Colonic mucosa (tissue), 4 donors: ENCODE results near the gene CILP2. TPM values are rescaled to one million over a fixed set of nuclear protein-coding genes. Genes with fewer than 3 reads are reported as not detected.

Source experiments
- DNase-seq: peaks from one replicate; pipeline ENCODE4 v3.0.0-alpha.2; 2020
- H3K27ac ChIP-seq: fragments of 200-600 bp; one replicate; pipeline ENCODE4 v1.8.0; 2021
- H3K27me3 ChIP-seq: fragments of 200-600 bp; one replicate; pipeline ENCODE4 v1.8.0; 2021
- H3K36me3 ChIP-seq: fragments of 200-600 bp; one replicate; pipeline ENCODE4 v1.8.0; 2021
- H3K4me1 ChIP-seq: fragments of 200-600 bp; one replicate; pipeline ENCODE4 v1.8.0; 2021; ENCODE audit warnings: mild to moderate bottlenecking
- H3K4me3 ChIP-seq: fragments of 200-600 bp; one replicate; pipeline ENCODE4 v1.8.0; 2021
- H3K9ac ChIP-seq, 2 donors: one replicate each; pipeline ENCODE4 v1.7.0; 2013; ENCODE audit warnings: control low read depth in 2 of 2, low read depth in 2 of 2, low read length in 2 of 2
- H3K9me3 ChIP-seq: fragments of 200-600 bp; one replicate; pipeline ENCODE4 v1.8.0; 2021
- CTCF ChIP-seq: fragments of 200-600 bp; IDR thresholded peaks from one replicate; pipeline ENCODE4 v1.8.0; 2022; ENCODE audit warnings: antibody characterized with exemption, mild to moderate bottlenecking
- intact Hi-C: fragments of 100-400 bp; cut with DNase I; formaldehyde crosslinking; loops from one replicate; pipeline ENCODE4 v1.14.1; 2022
- total RNA-seq, 2 donors: library from RNA; stranded (reverse); fragmentation: NEBNext Ultra II Directional in 1 of 2; extraction: Animal tissue kit (Norgen Biotek cat#: 25700) in 1 of 2; gene quantifications; one replicate each; pipeline ENCODE4 v1.2.1, GENCODE V29; 2021
- donor health status: healthy.
- donor health status: DM: no; HTN: no; CAD: no.
- donor health status: DM: no; HTN: no; CAD: no.

CILP2 gene
- total RNA-seq, 2 donors from 2014 or later = 0.05 to 0.35 TPM

- intact Hi-C loops = no loop called here
Observed at GRCh38 chr19:19515642-19516519, 22.2 kb upstream of the CILP2 start, which contains the start of gene NDUFA13. TSS of gene NDUFA13 (plus strand) at chr19:19516225. CDS start at chr19:19516239, 14 bp downstream.

GRCh38 chr19:19517235-19517619 lies 20.8 kb upstream of the CILP2 start:
- Histone ChIP-seq H3K4me1 (peaks cover 8% of the 10 kb centered on the region), H3K4me3 (peak overlapping the region; percentile 65), H3K36me3 (no peaks in the 10 kb centered on the region), H3K9ac (no peak overlapping the region), H3K9me3 (no peaks in the 10 kb centered on the region), H3K27me3 (no peaks in the 10 kb centered on the region), H3K27ac (no peak overlapping the region)
- DNase-seq = no peak
- TF ChIP-seq CTCF = no peak
- intact Hi-C loops = no loop called here

More at GRCh38 chr19:19515642-19516519, 22.2 kb upstream of the CILP2 start, which contains the start of gene NDUFA13:
- no peaks in the 10 kb centered on the region for H3K27me3 ChIP-seq
- DNase-seq = peak; percentile 96
- H3K9me3 ChIP-seq = no peaks in the 10 kb centered on the region
- peak within 1 kb of the TSS; percentile 75 for H3K27ac ChIP-seq
- TF ChIP-seq CTCF = no peak
- peak within 1 kb of the TSS; percentile 76 to 92 for H3K9ac ChIP-seq
- H3K4me1 ChIP-seq = peaks cover 8% of the 10 kb centered on the region
- H3K36me3 ChIP-seq = no peaks in the 10 kb centered on the region
- peak within 1 kb of the TSS; percentile 65 for H3K4me3 ChIP-seq

GRCh38 chr19:19520989-19521388 lies 17.1 kb upstream of the CILP2 start:
- Histone ChIP-seq H3K4me3 (no peak overlapping the region), H3K36me3 (no peaks in the 10 kb centered on the region), H3K9me3 (no peaks in the 10 kb centered on the region), H3K27ac (no peak overlapping the region), H3K4me1 (peaks cover 5% of the 10 kb centered on the region), H3K9ac (no peak overlapping the region), H3K27me3 (no peaks in the 10 kb centered on the region)
- intact Hi-C loops = no loop called here
- no peak for DNase-seq
- TF ChIP-seq CTCF = no peak

DNA sequence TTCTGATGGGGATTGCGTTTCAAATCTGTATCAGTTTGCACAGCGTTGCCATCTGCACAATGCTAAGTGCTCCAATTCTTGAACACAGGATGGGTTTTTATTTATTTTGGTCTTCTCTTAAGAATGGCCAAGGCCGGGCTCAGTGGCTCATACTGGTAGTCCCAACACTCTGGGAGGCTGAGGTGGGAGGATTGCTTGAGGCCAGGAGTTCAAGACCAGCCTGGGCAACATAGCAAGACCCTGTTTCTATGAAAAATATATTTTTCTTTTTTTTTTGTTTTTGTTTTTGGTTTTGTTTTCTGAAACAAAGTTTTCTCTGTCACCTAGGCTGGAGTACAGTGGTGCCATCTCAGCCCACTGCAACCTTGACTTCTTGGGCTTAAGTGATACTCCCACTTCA lies 14.9 kb upstream of the CILP2 start:
- Histone ChIP-seq H3K4me3 (no peak overlapping the region), H3K9ac (no peak overlapping the region), H3K9me3 (no peaks in the 10 kb centered on the region), H3K27ac (no peak overlapping the region), H3K4me1 (no peaks in the 10 kb centered on the region), H3K27me3 (no peaks in the 10 kb centered on the region), H3K36me3 (no peaks in the 10 kb centered on the region)
- no peak for TF ChIP-seq CTCF
- intact Hi-C loops = no loop called here
- DNase-seq = no peak

DNA sequence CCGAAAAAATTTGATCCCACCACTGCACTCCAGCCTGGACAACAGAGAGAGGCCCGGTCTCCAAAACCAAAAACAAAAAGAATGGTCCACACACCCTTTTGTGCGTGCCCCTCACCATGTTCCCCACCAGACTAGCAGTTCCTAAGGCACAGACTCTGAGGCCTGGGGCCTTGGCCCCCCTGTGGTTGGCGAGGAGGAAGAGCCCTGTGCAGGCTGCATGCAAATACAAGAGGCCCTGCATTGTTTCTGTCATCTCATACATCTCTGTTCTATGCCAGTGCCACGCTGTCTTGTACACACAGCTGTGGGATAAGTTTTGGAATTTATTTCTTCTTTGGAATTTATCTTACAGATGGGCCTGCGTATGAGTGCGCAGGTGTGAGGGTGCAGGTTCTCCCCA lies 14.0 kb upstream of the CILP2 start:
- DNase-seq = no peak
- Histone ChIP-seq H3K9ac (no peak overlapping the region), H3K27ac (no peak overlapping the region), H3K36me3 (no peaks in the 10 kb centered on the region), H3K9me3 (no peaks in the 10 kb centered on the region), H3K4me3 (no peak overlapping the region), H3K27me3 (no peaks in the 10 kb centered on the region), H3K4me1 (no peaks in the 10 kb centered on the region)
- intact Hi-C loops = no loop called here
- no peak for TF ChIP-seq CTCF
